SK-N-SH (cell line): ENCODE data around the gene DNAJA2.

Experiments
- CHD2 ChIP-seq: fragments of 150-350 bp; IDR thresholded peaks from 2 replicates; pipeline ENCODE4 v1.6.1; 2018; ENCODE audit warnings: low read length; ENCODE audit not compliant: partially characterized antibody
- CTCF ChIP-seq: fragments of 200-600 bp; sonication (generic); IDR thresholded peaks from 2 replicates; pipeline ENCODE4 v1.6.1; 2017; ENCODE audit warnings: antibody characterized with exemption, mild to moderate bottlenecking, moderate library complexity
- FOXJ3 ChIP-seq: sonication (generic); formaldehyde crosslinking; IDR thresholded peaks from 2 replicates; pipeline ENCODE4 v1.5.1; 2020; ENCODE audit warnings: mild to moderate bottlenecking, missing genetic modification reagents
- RXRA ChIP-seq: IDR thresholded peaks from 2 replicates; pipeline ENCODE4 v1.4.0; 2012; ENCODE audit warnings: low read depth, mild to moderate bottlenecking, borderline replicate concordance
- TAF1 ChIP-seq: IDR thresholded peaks from 2 replicates; pipeline ENCODE4 v1.6.1; 2012; ENCODE audit warnings: low read depth, mild to moderate bottlenecking, low read length, moderate library complexity, borderline replicate concordance
- TCF12 ChIP-seq: IDR thresholded peaks from 2 replicates; pipeline ENCODE4 v1.4.0; 2012
- TF ChIP-seq, protein P1 (sequence below): IDR thresholded peaks from 2 replicates; pipeline ENCODE4 v1.4.0; 2012; ENCODE audit warnings: low read depth, borderline replicate concordance

- TF ChIP-seq RXRA: no peak
- TF ChIP-seq FOXJ3 (CRISPR knock-in tag): no peak
- TF ChIP-seq CTCF: no peak
- TF ChIP-seq CHD2: no peak
- no peak for TF ChIP-seq TAF1
- TF ChIP-seq TCF12: no peak
- TF ChIP-seq, protein P1, sequence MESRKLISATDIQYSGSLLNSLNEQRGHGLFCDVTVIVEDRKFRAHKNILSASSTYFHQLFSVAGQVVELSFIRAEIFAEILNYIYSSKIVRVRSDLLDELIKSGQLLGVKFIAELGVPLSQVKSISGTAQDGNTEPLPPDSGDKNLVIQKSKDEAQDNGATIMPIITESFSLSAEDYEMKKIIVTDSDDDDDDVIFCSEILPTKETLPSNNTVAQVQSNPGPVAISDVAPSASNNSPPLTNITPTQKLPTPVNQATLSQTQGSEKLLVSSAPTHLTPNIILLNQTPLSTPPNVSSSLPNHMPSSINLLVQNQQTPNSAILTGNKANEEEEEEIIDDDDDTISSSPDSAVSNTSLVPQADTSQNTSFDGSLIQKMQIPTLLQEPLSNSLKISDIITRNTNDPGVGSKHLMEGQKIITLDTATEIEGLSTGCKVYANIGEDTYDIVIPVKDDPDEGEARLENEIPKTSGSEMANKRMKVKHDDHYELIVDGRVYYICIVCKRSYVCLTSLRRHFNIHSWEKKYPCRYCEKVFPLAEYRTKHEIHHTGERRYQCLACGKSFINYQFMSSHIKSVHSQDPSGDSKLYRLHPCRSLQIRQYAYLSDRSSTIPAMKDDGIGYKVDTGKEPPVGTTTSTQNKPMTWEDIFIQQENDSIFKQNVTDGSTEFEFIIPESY: no peak
These were observed 39.7 kb upstream of the DNAJA2 start for GRCh38 chr16:47013172-47013571.
